Hypothalamus (tissue), 51 donors: Measurements from ENCODE around the gene CALHM4.
"Not testable (repeated sequence)": the region's sequence is repeated elsewhere in the genome, so short reads cannot be mapped to it uniquely, and the experiment has no call there.

ENCODE experiments used
- DNase-seq, 51 donors: peaks; one replicate each; lab custom pipeline; 2025; lab: John Stamatoyannopoulos, UW

The CALHM4 gene

DNA sequence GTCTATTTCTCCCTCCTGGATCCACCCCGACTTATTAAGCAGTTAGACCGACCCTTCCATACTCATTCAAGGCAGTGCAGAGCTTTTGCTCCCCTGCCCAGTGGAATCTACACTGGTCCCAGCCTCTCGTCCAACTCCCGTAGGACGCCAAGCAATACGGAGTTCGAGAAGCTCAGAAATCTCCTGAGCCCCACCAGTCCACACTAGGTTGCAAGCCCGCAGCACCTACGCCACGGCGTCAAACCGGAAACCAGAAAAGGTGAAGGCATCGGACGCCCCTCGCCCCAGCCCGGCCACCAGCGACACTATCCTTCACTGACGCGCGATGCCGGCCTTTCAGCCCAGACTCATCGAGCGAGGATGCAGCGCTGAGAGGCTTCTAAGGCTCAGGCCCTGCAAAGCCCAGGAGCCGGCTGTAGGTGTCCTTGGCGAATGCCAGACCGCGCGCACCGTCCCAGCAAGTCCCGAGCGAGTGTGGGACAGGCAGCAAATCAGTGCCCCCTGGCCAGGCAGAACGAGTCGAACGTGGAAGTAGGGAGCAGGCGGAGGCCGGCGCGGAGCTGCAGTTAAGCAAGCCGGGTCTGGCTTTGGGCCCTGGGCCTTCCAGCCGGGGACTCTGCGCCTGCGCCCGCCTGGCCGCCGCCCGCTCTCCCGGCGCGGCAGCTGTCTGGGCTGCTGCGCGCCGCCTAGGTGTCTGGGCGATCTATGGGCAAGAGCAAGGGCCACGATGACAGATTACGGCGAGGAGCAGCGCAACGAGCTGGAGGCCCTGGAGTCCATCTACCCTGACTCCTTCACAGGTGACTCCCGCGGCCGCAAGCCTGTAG is 17.5 kb downstream of the CALHM4 start, which contains the start of gene RWDD1:
Gene RWDD1 (plus strand): TSS at position 649 of the 827 bp plus-strand sequence. CDS start 79 bp downstream, at position 728.
- DNase-seq = peak; percentile 70 to 100 (median 98)

DNA sequence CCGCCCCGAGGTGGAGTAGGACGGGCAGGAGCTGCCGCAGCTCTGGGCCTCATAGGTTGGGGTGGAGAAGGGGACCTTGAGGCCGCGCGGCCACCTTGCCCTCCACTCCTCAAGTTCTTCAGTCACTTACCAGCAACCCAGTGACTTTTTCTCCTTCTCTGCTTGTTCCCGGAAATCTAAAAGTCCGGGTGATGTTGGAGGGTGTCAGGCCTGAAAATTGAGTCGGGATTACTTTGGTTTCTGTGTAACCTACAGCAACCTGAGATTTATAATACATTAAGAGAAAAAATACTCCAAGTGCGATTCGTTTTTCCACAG is 18.1 kb downstream of the CALHM4 start:
- no peak for DNase-seq

DNA sequence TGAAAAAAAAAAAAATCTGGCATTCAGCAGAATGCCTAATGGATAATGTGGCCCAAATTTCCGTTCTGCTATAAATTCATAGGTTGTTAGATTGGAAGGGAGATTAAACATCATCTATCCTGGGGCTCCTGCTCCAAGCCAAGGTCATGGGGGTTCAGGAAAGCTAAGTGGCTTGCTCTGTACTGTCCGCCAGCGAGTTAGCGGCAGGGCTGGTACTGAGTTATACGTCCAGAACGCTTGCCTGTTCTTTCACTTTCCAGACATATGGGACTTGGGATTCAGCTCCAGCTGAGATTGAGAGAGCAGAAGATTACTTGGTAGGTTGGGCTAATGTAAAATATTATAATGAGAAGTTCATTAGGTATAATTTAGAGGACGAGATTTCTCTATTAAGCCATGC is 18.6 kb downstream of the CALHM4 start:
- peak in 3 of 51 donors; percentile 0 to 7 (median 3) for DNase-seq

DNA sequence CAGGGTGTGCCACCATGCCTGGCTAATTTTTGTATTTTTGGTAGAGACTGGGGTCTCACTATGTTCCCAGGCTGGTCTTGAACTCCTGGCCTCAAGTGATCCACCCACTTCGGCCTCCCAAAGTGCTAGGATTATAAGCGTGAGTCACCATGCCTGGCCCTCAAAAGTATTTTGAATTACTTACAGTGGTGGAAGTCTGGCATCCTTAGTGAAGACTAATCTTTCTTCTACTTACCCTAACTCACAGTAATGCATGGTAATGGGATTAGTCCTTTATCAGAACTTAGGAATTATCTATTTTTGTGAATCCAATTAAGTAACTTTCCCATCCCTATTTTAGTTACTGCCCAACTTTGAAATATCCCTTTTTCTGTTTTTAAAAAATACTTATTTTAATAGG is 21.7 kb downstream of the CALHM4 start:
- no peak for DNase-seq

DNA sequence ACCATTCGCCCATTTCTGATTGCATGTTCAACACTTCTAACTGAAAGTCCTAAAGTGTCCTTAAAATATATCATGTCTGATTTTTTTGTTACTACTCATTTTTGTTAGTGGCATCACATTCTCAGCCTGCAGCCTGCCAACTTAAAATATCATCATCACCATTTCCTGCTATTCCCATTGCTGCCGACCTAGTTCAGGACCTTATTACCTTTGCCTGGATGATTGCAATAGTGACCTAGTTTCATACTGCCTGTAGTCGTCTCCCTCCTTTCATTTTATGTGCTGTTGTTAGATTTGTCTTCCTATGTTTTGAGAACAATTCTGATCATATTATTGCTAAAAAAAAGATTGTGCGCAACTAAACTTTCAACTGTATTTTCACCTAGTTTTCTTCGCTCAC is 23.9 kb downstream of the CALHM4 start:
- DNase-seq = no peak

DNA sequence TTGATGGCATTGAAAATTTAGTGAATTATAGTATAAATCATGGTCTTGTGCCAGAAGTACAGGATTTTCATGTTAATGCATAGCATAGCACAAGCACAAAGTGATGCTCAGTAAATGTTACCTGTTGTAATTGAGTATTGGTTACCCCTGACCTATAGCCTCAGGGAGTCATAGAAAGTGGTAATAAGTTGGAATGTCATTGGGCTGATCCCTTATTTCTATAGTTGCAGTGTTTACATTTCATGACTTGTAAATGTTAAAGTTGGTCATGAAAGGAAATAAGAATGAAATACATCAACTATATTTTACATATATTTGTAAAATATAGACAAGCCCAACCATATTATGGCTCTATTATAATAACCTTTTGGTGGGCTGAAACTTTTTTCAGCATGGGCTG is 24.8 kb downstream of the CALHM4 start:
- DNase-seq = no peak

DNA sequence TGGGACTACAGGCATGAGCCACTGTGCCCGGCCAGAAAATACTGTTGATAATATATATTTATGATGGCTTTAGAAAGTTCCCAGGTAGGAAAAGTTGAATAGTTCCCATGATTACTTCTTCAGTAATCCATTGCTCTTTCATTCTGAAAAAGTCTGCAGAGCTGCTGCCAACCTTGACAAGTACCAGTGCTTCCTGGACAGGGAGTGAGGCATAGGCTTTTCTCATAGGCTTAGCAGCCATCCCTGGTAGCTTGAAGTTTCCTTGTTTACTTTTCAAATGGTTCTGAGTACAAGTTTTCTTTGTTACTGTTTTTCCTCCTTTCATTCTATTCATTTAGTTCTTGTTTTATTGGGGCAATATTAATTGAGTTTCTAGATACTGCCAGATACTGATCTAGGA is 25.6 kb downstream of the CALHM4 start:
- DNase-seq = no peak

DNA sequence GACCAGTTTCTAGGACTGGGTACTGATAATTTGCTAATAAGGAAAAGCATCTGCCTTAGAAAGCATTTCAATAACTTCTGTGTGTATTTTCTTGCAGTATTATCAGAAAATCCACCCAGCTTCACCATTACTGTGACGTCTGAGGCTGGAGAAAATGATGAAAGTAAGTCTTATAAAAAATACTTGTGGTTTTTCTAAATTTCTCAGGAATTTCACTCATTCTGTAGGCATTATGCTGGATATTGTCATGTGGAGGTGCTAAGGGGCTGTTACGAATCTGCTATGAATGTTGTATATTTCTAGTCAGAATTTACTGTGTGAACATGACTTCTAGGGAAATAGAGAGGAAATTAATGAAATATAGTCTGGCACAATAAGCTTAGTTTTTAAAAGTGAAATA is 26.6 kb downstream of the CALHM4 start:
- no peak for DNase-seq

DNA sequence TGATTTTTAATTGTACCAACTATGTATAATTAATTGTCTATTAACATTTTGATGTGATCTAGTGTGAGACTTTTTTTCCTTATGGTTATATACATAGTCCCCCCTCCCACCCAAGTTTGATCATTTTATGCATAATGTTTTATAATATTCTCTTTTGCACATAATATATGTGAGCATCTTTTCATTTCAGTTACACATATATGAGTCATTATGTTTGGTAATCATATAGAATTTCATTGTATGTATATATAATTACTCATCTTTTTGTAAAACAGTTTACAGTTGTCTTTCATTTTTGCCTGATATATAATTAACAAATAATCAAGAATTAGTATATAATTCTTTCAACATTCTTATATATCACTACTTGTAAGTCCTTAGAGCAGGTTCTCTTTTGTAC is 32.7 kb downstream of the CALHM4 start:
- DNase-seq = no peak

DNA sequence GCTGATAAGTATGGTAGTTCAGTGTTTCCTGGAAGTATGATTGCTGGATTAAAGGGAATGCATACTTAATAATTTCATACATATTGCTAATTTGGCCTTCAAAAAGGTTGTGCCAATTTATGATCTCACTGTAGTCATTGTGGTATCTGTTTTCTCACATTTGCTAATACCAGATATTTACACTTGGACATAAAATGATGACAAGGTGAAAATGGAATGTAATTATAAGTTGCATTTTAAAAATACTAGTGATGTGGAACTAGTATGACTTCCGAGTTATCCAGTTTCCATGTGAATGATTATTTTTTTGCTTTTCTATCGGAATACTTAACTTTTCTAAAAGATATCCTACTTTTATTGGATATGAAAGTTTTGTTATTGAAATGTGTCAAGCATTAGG is 33.2 kb downstream of the CALHM4 start:
- no peak for DNase-seq

DNA sequence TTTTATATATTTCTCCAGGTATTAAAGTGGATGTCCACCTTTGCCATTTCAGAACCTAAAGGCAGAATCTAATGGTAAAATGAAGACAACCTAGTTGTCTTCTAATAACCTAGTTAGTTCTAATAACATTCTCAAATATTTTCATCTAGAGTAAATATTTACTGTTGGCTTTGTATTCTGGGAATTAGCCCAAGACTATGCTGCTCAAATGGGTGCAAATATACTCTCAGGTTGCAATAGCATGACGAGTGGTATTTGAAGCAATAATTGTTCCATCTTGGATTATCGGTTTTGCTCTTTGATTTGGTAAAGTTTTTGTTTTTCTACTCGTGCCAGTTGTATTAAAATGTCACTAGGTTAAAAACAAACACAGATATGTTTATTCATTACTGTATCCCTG is 41.7 kb downstream of the CALHM4 start:
- no peak for DNase-seq

DNA sequence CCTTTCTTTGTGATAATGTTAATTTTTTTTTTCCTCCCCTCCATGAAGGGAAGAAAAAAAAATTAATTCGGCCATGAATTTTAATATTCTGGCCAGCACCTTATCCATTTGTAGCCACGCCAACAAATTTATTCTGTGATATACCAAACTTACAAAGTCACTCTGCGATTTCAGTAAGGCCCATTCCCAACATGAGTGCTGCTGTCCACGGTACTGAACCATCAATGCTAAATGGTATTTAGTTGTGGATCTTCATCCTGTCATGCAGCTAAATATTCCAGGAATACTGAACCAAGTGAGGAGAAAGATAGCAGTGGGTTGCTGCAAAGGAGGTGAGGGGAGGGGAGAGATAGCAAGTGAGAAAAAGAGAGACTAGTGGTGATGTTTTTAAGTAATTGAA is 43.3 kb downstream of the CALHM4 start:
- DNase-seq = no peak

DNA sequence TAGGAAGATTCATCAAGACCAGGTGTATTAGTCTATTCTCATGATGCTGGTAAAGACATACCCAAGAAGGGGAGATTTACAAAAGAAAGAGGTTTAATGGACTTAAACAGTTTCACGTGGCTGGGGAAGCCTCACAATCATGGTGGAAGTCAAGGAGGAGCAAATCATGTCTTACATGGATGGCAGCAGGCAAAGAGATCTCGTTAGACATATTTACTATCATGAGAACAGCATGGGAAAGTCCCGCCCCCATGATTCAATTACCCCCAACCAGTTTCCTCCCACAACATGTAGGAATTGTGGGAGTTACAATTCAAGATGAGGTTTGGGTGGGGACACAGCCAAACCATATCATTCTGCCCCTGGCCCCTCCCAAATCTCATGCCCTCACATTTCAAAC is 50.4 kb downstream of the CALHM4 start:
- not testable (repeated sequence) for DNase-seq

DNA sequence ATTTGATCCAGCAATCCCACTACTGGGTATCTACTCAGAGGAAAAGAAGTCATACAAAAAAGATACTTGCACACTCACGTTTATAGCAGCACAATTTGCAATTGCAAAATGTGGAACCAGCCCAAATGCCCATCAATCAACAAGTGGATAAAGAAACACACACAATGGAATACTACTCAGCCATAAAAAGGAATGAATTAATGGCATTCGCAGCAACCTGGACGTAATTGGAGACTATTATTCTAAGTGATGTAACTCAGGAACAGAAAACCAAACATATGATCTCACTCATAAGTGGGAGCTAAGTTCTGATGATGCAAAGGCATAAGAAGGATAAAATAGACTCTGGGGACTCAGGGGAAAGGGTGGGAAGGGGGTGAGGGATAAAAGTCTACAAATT is 51.3 kb downstream of the CALHM4 start:
- DNase-seq = not testable (repeated sequence)

DNA sequence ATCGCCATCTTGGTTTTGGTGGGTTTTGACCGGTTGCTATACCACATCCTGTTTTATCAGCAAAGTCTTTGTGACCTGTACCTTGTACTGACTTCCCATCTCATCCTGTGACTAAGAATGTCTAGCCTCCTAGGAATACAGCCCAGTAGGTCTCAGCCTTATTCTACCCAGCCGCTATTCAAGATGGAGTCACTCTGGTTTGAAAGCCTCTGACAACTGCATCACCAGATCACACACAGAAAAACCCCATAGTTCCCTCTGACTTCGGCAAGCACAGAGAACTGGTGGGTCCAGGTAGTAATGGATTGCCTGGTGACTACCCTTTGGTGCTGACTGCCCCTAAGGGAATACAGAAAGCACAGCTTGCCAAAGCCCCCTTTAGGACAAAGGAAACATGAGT is 52.4 kb downstream of the CALHM4 start:
- no peak for DNase-seq
